ENCODE data around the gene VAV3.
"Not testable (repeated sequence)": the region's sequence is repeated elsewhere in the genome, so short reads cannot be mapped to it uniquely, and the experiment has no call there.

The VAV3 gene

GRCh38 chr1:107657356-107657755, 307.6 kb downstream of the VAV3 start:
- no peak for TF ChIP-seq CTCF (IDR thresholded peaks at IDR 0.05; ENCODE audit: low read depth, low read length, missing control alignments)
- no peak overlapping the region for H3K4me3 ChIP-seq (replicated peaks; ENCODE audit: low read depth, low read length)
- DNase-seq (ENCODE audit: extremely low read depth, low read depth): no peak

GRCh38 chr1:107653765-107654164, 311.2 kb downstream of the VAV3 start:
- H3K4me3 ChIP-seq (replicated peaks; ENCODE audit: low read depth, low read length): no peak overlapping the region
- no peak for DNase-seq (ENCODE audit: extremely low read depth, low read depth)
- TF ChIP-seq CTCF (IDR thresholded peaks at IDR 0.05; ENCODE audit: low read depth, low read length, missing control alignments): no peak

- DNase-seq (ENCODE audit: extremely low read depth, low read depth): no peak
- no peak overlapping the region for H3K4me3 ChIP-seq (replicated peaks; ENCODE audit: low read depth, low read length)
- no peak for TF ChIP-seq CTCF (IDR thresholded peaks at IDR 0.05; ENCODE audit: low read depth, low read length, missing control alignments)
Measured at GRCh38 chr1:107653005-107653404, 312.0 kb downstream of the VAV3 start.

GRCh38 chr1:107650825-107651224, 314.2 kb downstream of the VAV3 start:
- H3K4me3 ChIP-seq (replicated peaks; ENCODE audit: low read depth, low read length); DNase-seq (ENCODE audit: extremely low read depth, low read depth): not testable (repeated sequence)

GRCh38 chr1:107649023-107649422, 316.0 kb downstream of the VAV3 start:
- no peak for TF ChIP-seq CTCF (IDR thresholded peaks at IDR 0.05; ENCODE audit: low read depth, low read length, missing control alignments)
- DNase-seq (ENCODE audit: extremely low read depth, low read depth): no peak
- H3K4me3 ChIP-seq (replicated peaks; ENCODE audit: low read depth, low read length): no peak overlapping the region

- no peak for TF ChIP-seq CTCF (IDR thresholded peaks at IDR 0.05; ENCODE audit: low read depth, low read length, missing control alignments)
- H3K4me3 ChIP-seq (replicated peaks; ENCODE audit: low read depth, low read length): no peak overlapping the region
- DNase-seq (ENCODE audit: extremely low read depth, low read depth): no peak
Measured at GRCh38 chr1:107648071-107648470, 316.9 kb downstream of the VAV3 start.

GRCh38 chr1:107647012-107647411, 318.0 kb downstream of the VAV3 start:
- H3K4me3 ChIP-seq (replicated peaks; ENCODE audit: low read depth, low read length): no peak overlapping the region
- no peak for TF ChIP-seq CTCF (IDR thresholded peaks at IDR 0.05; ENCODE audit: low read depth, low read length, missing control alignments)

More at GRCh38 chr1:107647012-107647411, 318.0 kb downstream of the VAV3 start:
- no peak for DNase-seq (ENCODE audit: extremely low read depth, low read depth)

Measured in HFF-Myc (cell line).